DND-41 (cell line): Measurements from ENCODE around the gene BACH2.

ENCODE experiments used
- CTCF ChIP-seq: IDR thresholded peaks from 2 replicates; pipeline ENCODE4 v1.5.1; 2012; ENCODE audit warnings: borderline replicate concordance, low read length, moderate library complexity, mild to moderate bottlenecking; ENCODE audit not compliant: poor library complexity, severe bottlenecking; ENCODE audit errors: extremely low read depth
- EZH2 ChIP-seq: IDR thresholded peaks from 3 replicates; pipeline ENCODE4 v1.6.1; 2012; ENCODE audit warnings: borderline replicate concordance, low read depth, mild to moderate bottlenecking, moderate library complexity, low read length, inconsistent platforms; ENCODE audit not compliant: severe bottlenecking

DNA sequence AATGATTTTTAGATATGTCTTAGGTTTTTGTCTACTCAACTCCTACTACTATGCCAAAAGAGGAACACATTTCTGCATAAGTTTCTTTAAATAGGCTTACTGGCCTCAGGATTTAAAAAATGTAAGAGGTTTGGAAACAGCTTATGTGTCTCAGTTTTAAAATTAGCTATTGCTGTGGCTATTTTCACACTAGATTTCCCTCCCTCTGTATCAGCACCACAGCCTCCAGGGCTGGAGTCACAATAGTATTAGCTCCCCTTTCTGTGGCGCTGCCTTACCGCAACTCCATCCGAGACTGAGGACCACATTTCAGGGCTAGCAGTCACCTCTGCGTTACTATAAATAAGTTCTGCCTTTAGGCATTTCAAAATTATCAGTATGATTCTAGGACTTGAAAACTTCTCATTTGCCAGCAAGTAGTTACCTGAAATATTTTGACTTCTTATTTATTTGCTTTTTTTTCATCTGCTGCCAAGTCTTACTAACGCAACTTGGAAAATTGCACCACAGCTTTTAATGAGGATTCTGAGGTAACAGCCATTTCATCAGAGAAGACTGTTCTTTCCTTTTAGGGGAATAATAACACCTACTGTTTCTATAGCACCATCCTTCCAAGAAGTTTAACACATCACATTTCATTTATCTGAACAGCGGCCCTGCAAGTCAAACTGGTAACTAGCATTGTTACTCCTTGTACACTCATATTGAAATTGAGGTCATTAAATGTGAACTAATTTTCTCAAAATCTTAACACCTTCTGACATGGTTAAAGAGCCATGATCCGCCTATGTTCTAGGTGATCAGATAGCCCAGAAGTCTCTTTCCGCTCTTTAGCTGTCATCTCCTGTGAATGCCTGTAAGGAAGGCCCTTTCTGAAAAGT, 296.5 kb downstream of the BACH2 start:
- TF ChIP-seq EZH2 (no peak), CTCF (no peak)
